HG03432 (cell line): ENCODE data around the gene EMILIN3.

Experiments
- ATAC-seq: cut with Tn5 transposase; IDR thresholded peaks from one replicate; pipeline ENCODE4 v1.9.1; 2021; ENCODE audit warnings: mild to moderate bottlenecking, moderate library complexity; ENCODE audit not compliant: unreplicated experiment

Gene EMILIN3

GRCh38 chr20:41366546-41367392, at the start of gene EMILIN3:
EMILIN3 (minus strand) TSS chr20:41366818; CDS start chr20:41366634, 184 bp downstream.
- no peak for ATAC-seq

- no peak for ATAC-seq
These were observed 48.6 kb upstream of the EMILIN3 start for GRCh38 chr20:41415191-41415590.

GRCh38 chr20:41413169-41413568, 46.6 kb upstream of the EMILIN3 start:
- ATAC-seq, result no peak

GRCh38 chr20:41412324-41413120, 45.9 kb upstream of the EMILIN3 start:
- ATAC-seq, result no peak

GRCh38 chr20:41411391-41411847, 44.8 kb upstream of the EMILIN3 start:
- ATAC-seq, result no peak

GRCh38 chr20:41408986-41409385, 42.4 kb upstream of the EMILIN3 start:
- no peak for ATAC-seq

GRCh38 chr20:41408156-41408794, 41.7 kb upstream of the EMILIN3 start:
- peak; percentile 87 for ATAC-seq

- no peak for ATAC-seq
These were observed 41.0 kb upstream of the EMILIN3 start for GRCh38 chr20:41407607-41408006.

- no peak for ATAC-seq
These were observed 40.4 kb upstream of the EMILIN3 start for GRCh38 chr20:41406896-41407444.

- no peak for ATAC-seq
These were observed 39.7 kb upstream of the EMILIN3 start for GRCh38 chr20:41406353-41406752.

- ATAC-seq, result no peak
These were observed 38.8 kb upstream of the EMILIN3 start for GRCh38 chr20:41405436-41405835.

GRCh38 chr20:41403604-41404003, 37.0 kb upstream of the EMILIN3 start:
- ATAC-seq, result no peak

- ATAC-seq, result no peak
These were observed 31.8 kb upstream of the EMILIN3 start for GRCh38 chr20:41398408-41398807.

- ATAC-seq, result no peak
These were observed 29.3 kb upstream of the EMILIN3 start for GRCh38 chr20:41395667-41396664.

- ATAC-seq, result no peak
These were observed 28.5 kb upstream of the EMILIN3 start for GRCh38 chr20:41394931-41395666.

GRCh38 chr20:41394081-41394480, 27.5 kb upstream of the EMILIN3 start:
- ATAC-seq, result no peak

- ATAC-seq, result no peak
These were observed 27.1 kb upstream of the EMILIN3 start for GRCh38 chr20:41393705-41394066.

- no peak for ATAC-seq
These were observed 26.5 kb upstream of the EMILIN3 start for GRCh38 chr20:41392871-41393704.
